ENCODE data around the gene TTLL5. TPM values are rescaled to one million over a fixed set of nuclear protein-coding genes. Genes with fewer than 3 reads are reported as not detected.

Gene TTLL5
- polyA plus RNA-seq, 3 donors, result 4.2 to 7.2 (median 4.7) TPM

GRCh38 chr14:75673345-75674035 is 12.4 kb downstream of the TTLL5 start:
- DNase-seq, result no peak
- no peak overlapping the region for H3K4me3 ChIP-seq (replicated peaks in 1 of 3; ENCODE audit: low read depth in 2 of 3, low read length in 3 of 3)
- Mint-ChIP-seq H3K27ac (no peak overlapping the region), H3K4me3 (no peak overlapping the region), H3K27me3 (ENCODE audit: low read depth in 3 of 3) (no peaks in the 10 kb centered on the region), H3K36me3 (peaks cover 41 to 54% of the 10 kb centered on the region in 2 donors), H3K9me3 (peaks cover 0 to 6% (median 0%) of the 10 kb centered on the region in 7 donors), H3K4me1 (no peaks in the 10 kb centered on the region)
- WGBS (ENCODE audit: insufficient coverage), result no CpG with 5 or more reads among the region's 4 CpGs
- H3K4me2 ChIP-seq (replicated peaks; ENCODE audit: extremely low read depth, low read length, poor library complexity, severe bottlenecking), result no peak overlapping the region
- intact Hi-C loops (cut with micrococcal nuclease), result no loop called here
- no peaks in the 10 kb centered on the region for H3K27me3 ChIP-seq (ENCODE audit: control insufficient read depth in 2 of 2, insufficient read depth in 2 of 2, low read length in 2 of 2)
- no peaks in the 10 kb centered on the region for H3K79me2 ChIP-seq (ENCODE audit: insufficient read depth, low read length)
- H3K9ac ChIP-seq (ENCODE audit: insufficient read depth, low read length, poor library complexity, severe bottlenecking), result no peak overlapping the region
- no peak for TF ChIP-seq CTCF (IDR thresholded peaks at IDR 0.05)
- H3K36me3 ChIP-seq (replicated peaks in 1 of 2; ENCODE audit: control insufficient read depth in 1 of 2, insufficient read depth in 2 of 2, low read length in 2 of 2), result peaks cover 17 to 45% of the 10 kb centered on the region in 2 donors
- H3K27ac ChIP-seq (ENCODE audit: low read depth in 1 of 2, low read length in 2 of 2), result no peak overlapping the region
- H4K20me1 ChIP-seq (ENCODE audit: insufficient read depth, low read length), result no peaks in the 10 kb centered on the region
- H3K9me3 ChIP-seq (replicated peaks in 1 of 2; ENCODE audit: control insufficient read depth in 1 of 2, insufficient read depth in 1 of 2, low read length in 2 of 2), result no peaks in the 10 kb centered on the region
- no peak overlapping the region for H2AFZ ChIP-seq (ENCODE audit: insufficient read depth, low read depth, low read length, poor library complexity, severe bottlenecking)
- no peaks in the 10 kb centered on the region for H3K4me1 ChIP-seq (ENCODE audit: control insufficient read depth in 1 of 2, insufficient read depth in 2 of 2, low read length in 2 of 2)

- H3K4me3 Mint-ChIP-seq, result no peak overlapping the region
- Histone ChIP-seq H3K4me2 (replicated peaks; ENCODE audit: extremely low read depth, low read length, poor library complexity, severe bottlenecking) (no peak overlapping the region), H3K9ac (ENCODE audit: insufficient read depth, low read length, poor library complexity, severe bottlenecking) (no peak overlapping the region), H3K4me3 (replicated peaks in 1 of 3; ENCODE audit: low read depth in 2 of 3, low read length in 3 of 3) (no peak overlapping the region), H3K79me2 (ENCODE audit: insufficient read depth, low read length) (no peaks in the 10 kb centered on the region), H4K20me1 (ENCODE audit: insufficient read depth, low read length) (no peaks in the 10 kb centered on the region), H3K9me3 (replicated peaks in 1 of 2; ENCODE audit: control insufficient read depth in 1 of 2, insufficient read depth in 1 of 2, low read length in 2 of 2) (no peaks in the 10 kb centered on the region), H3K4me1 (ENCODE audit: control insufficient read depth in 1 of 2, insufficient read depth in 2 of 2, low read length in 2 of 2) (no peaks in the 10 kb centered on the region), H3K27me3 (ENCODE audit: control insufficient read depth in 2 of 2, insufficient read depth in 2 of 2, low read length in 2 of 2) (no peaks in the 10 kb centered on the region), H3K36me3 (replicated peaks in 1 of 2; ENCODE audit: control insufficient read depth in 1 of 2, insufficient read depth in 2 of 2, low read length in 2 of 2) (peaks cover 10 to 28% of the 10 kb centered on the region in 2 donors), H3K27ac (ENCODE audit: low read depth in 1 of 2, low read length in 2 of 2) (no peak overlapping the region), H2AFZ (ENCODE audit: insufficient read depth, low read depth, low read length, poor library complexity, severe bottlenecking) (no peak overlapping the region)
- intact Hi-C loops (cut with micrococcal nuclease), result no loop called here
- TF ChIP-seq CTCF (IDR thresholded peaks at IDR 0.05), result no peak
- H3K36me3 Mint-ChIP-seq, result peaks cover 29 to 41% of the 10 kb centered on the region in 2 donors
- H3K27ac Mint-ChIP-seq, result no peak overlapping the region
- H3K4me1 Mint-ChIP-seq, result no peaks in the 10 kb centered on the region
- DNase-seq, result no peak
- H3K27me3 Mint-ChIP-seq (ENCODE audit: low read depth in 3 of 3), result no peaks in the 10 kb centered on the region
- peaks cover 0 to 6% (median 0%) of the 10 kb centered on the region in 7 donors for H3K9me3 Mint-ChIP-seq
- no CpG with 5 or more reads among the region's 2 CpGs for WGBS (ENCODE audit: insufficient coverage)
Observed at GRCh38 chr14:75675265-75675960, 14.4 kb downstream of the TTLL5 start.

Data from CD14-positive monocyte (primary cell).